ENCODE results near the gene SCUBE1. TPM values are rescaled to one million over a fixed set of nuclear protein-coding genes. Genes with fewer than 3 reads are reported as not detected.

SCUBE1 gene
- total RNA-seq, 2 experiments from 2014 or later = 0.08 to 0.23 TPM

GRCh38 chr22:43325176-43325575 is 18.0 kb downstream of the SCUBE1 start:
- Mint-ChIP-seq H3K9me3 (no peaks in the 10 kb centered on the region), H3K4me1 (peaks cover 2% of the 10 kb centered on the region), H3K27me3 (no peaks in the 10 kb centered on the region), H3K27ac (no peak overlapping the region), H3K36me3 (no peaks in the 10 kb centered on the region), H3K4me3 (no peak overlapping the region)
- no peak for DNase-seq

DNA sequence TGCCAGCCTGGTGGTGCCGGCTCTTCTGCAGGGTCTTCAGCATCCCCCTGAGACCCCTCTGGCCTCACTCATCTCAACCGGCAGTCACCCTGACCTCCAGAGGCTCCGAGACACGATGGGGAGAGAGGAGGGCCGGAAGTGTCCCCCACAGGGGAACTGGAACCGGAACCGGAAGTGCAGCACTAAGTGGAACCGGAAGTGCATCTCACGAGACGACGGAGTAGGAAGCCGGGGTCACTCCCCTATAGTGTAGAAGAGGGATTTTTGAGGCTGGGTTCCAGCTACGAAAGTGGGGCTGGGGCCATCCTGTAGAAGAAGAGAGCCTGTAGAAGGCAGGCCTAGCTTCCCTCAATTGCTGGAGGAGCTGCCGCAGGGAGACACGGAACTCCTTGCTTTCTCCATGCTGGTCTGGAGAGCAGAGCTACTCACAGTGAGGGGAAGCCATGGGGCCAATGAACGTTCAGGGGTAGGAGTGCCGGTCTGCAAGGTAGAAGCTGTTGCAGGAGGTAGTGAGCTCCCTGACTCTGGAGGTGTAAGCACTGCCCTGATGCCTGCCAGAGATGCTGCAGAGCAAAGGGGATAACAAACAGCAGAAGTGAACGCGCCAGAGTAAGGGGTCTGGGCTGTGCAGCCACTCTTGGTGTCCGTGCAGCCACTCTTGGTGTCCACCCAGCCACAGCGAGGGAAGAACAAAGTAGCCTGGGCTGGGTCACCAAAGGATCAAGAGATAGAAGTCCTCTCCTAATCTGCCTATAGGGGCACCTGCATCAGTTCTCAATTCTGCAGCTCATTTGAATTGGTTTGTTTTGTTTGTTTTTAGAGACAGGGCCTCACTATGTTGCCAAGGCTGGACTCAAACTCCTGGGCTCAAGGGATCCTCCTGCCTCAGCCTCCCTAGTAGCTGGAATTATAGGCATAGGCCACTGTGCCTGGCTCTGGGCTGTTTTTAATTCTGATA is 21.9 kb downstream of the SCUBE1 start:
- H3K4me1 Mint-ChIP-seq = no peaks in the 10 kb centered on the region
- H3K36me3 Mint-ChIP-seq = no peaks in the 10 kb centered on the region
- no peaks in the 10 kb centered on the region for H3K9me3 Mint-ChIP-seq
- no peaks in the 10 kb centered on the region for H3K27me3 Mint-ChIP-seq
- H3K4me3 Mint-ChIP-seq = no peak overlapping the region
- H3K27ac Mint-ChIP-seq = no peak overlapping the region
- no peak for DNase-seq

DNA sequence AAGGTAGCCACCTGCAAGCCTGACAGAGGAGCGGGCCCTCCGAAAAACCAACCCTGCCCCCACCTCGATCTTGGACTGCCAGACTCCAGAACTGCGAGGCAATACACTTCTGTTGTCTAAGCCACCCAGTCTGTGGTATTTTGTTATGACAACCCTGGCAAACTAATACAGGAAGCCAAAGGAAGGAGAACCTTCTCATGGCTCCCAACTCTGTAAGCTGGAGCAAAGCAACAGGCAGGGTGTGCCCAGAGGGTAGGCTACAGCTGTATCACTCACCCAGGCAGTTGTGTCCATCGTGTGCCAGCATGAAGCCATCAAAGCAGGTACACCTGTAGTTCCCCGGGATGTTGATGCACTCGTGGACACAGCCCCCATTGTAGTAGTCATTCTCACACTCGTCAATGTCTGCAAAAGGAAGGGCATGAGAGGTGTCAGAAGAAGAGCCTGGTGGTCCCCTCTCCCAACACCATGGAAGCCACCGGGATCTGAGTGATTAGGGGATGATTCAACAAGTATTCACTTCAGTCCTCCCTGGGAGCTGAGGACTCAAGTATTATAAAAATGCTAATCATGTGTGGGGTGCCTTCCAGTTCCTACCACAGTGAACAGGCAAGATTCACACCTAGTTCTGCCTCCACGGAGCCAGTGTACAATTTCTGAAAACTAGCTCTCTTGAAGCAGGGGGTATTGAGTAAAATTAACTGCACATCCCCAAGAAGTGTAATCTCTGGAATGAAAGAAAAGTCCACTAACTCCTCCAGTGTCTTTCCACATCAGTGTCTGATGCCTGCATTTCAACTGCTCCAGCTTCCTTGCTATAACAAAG is 23.3 kb downstream of the SCUBE1 start:
- Mint-ChIP-seq H3K9me3 (no peaks in the 10 kb centered on the region), H3K4me1 (no peaks in the 10 kb centered on the region), H3K36me3 (no peaks in the 10 kb centered on the region), H3K27ac (no peak overlapping the region), H3K27me3 (no peaks in the 10 kb centered on the region), H3K4me3 (no peak overlapping the region)
- DNase-seq = no peak

- Mint-ChIP-seq H3K4me3 (no peak overlapping the region), H3K27ac (no peak overlapping the region), H3K27me3 (no peaks in the 10 kb centered on the region), H3K4me1 (no peaks in the 10 kb centered on the region), H3K9me3 (no peaks in the 10 kb centered on the region), H3K36me3 (no peaks in the 10 kb centered on the region)
- no peak for DNase-seq
Measured at GRCh38 chr22:43317239-43317638, 25.9 kb downstream of the SCUBE1 start.

DNA sequence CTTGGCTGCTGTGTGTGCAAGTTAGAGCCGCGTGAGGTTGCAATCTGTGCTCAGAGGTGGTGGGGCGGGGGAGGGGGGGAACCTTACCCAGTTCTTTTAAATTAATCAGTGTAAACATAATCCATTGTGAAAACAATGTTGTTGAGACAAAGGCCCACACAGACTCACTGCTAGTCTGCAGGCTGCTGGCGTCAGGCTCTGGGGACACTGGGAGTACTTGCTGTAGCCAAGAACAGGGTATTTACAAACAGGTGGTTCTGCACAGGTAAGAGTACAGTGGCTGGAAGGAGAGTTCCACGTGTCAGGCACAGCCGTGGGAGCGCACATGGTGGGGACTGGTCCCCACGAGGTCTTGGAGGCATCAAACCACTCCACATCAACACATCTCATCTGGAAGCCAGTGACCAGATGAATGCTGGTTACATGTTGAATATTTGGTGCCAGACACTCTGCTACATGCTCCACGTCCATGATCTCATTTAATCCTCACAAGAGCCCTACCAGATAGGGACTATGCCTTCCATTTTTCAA is 27.4 kb downstream of the SCUBE1 start:
- Mint-ChIP-seq H3K4me1 (no peaks in the 10 kb centered on the region), H3K9me3 (no peaks in the 10 kb centered on the region), H3K4me3 (no peak overlapping the region), H3K27me3 (no peaks in the 10 kb centered on the region), H3K36me3 (no peaks in the 10 kb centered on the region), H3K27ac (no peak overlapping the region)
- no peak for DNase-seq

- DNase-seq = no peak
- Mint-ChIP-seq H3K4me3 (no peak overlapping the region), H3K9me3 (no peaks in the 10 kb centered on the region), H3K27ac (no peak overlapping the region), H3K27me3 (no peaks in the 10 kb centered on the region), H3K36me3 (no peaks in the 10 kb centered on the region), H3K4me1 (no peaks in the 10 kb centered on the region)
Measured at GRCh38 chr22:43314611-43315010, 28.6 kb downstream of the SCUBE1 start.

DNA sequence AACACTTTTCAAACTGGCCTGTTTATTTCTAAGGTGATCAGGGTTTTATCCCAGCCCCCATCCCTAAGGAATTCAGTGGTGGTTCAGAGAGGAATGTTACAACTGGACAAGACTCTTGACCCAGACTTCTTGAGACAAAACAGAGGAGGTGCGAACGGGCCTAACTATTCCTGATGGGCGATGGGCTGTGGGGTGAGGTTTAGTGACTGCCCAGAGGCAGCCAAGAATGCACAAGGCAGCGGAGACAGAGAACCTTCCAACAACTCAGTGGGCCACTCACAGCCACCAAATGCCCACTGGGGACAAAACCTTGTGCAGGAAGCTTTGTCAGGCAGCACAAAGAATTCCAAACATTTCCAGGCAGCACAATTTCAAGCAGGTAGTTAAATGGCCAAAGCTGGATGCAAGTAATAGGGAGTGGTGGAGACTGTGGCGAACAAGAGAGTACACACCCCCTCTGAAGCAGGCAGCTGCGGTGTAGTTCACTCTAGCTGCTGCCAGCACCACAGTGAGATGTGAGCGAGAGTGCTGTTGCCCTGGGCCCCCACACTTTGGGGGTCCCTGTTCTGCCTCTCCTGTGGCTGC is 29.2 kb downstream of the SCUBE1 start:
- no peak for DNase-seq
- H3K27me3 Mint-ChIP-seq = no peaks in the 10 kb centered on the region
- H3K4me3 Mint-ChIP-seq = no peak overlapping the region
- no peaks in the 10 kb centered on the region for H3K9me3 Mint-ChIP-seq
- H3K36me3 Mint-ChIP-seq = no peaks in the 10 kb centered on the region
- no peak overlapping the region for H3K27ac Mint-ChIP-seq
- H3K4me1 Mint-ChIP-seq = no peaks in the 10 kb centered on the region

GRCh38 chr22:43313244-43313889 is 29.8 kb downstream of the SCUBE1 start:
- no peaks in the 10 kb centered on the region for H3K27me3 Mint-ChIP-seq
- H3K4me1 Mint-ChIP-seq = no peaks in the 10 kb centered on the region
- H3K27ac Mint-ChIP-seq = no peak overlapping the region
- no peaks in the 10 kb centered on the region for H3K9me3 Mint-ChIP-seq
- no peaks in the 10 kb centered on the region for H3K36me3 Mint-ChIP-seq
- no peak overlapping the region for H3K4me3 Mint-ChIP-seq
- DNase-seq = no peak

- no peak for DNase-seq
- H3K27ac Mint-ChIP-seq = no peak overlapping the region
- H3K27me3 Mint-ChIP-seq = no peaks in the 10 kb centered on the region
- H3K4me3 Mint-ChIP-seq = no peak overlapping the region
- H3K9me3 Mint-ChIP-seq = no peaks in the 10 kb centered on the region
- H3K36me3 Mint-ChIP-seq = no peaks in the 10 kb centered on the region
- no peaks in the 10 kb centered on the region for H3K4me1 Mint-ChIP-seq
Measured at GRCh38 chr22:43312608-43313007, 30.6 kb downstream of the SCUBE1 start.

- H3K9me3 Mint-ChIP-seq = no peaks in the 10 kb centered on the region
- H3K27ac Mint-ChIP-seq = no peak overlapping the region
- H3K36me3 Mint-ChIP-seq = no peaks in the 10 kb centered on the region
- no peak for DNase-seq
- H3K27me3 Mint-ChIP-seq = no peaks in the 10 kb centered on the region
- H3K4me3 Mint-ChIP-seq = no peak overlapping the region
- no peaks in the 10 kb centered on the region for H3K4me1 Mint-ChIP-seq
Measured at GRCh38 chr22:43310798-43311197, 32.4 kb downstream of the SCUBE1 start.

- Mint-ChIP-seq H3K4me1 (no peaks in the 10 kb centered on the region), H3K4me3 (no peak overlapping the region), H3K27me3 (no peaks in the 10 kb centered on the region), H3K27ac (no peak overlapping the region), H3K36me3 (no peaks in the 10 kb centered on the region), H3K9me3 (no peaks in the 10 kb centered on the region)
- no peak for DNase-seq
Measured at GRCh38 chr22:43310311-43310710, 32.9 kb downstream of the SCUBE1 start.

GRCh38 chr22:43308836-43309235 is 34.3 kb downstream of the SCUBE1 start:
- no peaks in the 10 kb centered on the region for H3K27me3 Mint-ChIP-seq
- no peak for DNase-seq
- no peak overlapping the region for H3K4me3 Mint-ChIP-seq
- H3K4me1 Mint-ChIP-seq = no peaks in the 10 kb centered on the region
- H3K36me3 Mint-ChIP-seq = no peaks in the 10 kb centered on the region
- no peaks in the 10 kb centered on the region for H3K9me3 Mint-ChIP-seq
- no peak overlapping the region for H3K27ac Mint-ChIP-seq

DNA sequence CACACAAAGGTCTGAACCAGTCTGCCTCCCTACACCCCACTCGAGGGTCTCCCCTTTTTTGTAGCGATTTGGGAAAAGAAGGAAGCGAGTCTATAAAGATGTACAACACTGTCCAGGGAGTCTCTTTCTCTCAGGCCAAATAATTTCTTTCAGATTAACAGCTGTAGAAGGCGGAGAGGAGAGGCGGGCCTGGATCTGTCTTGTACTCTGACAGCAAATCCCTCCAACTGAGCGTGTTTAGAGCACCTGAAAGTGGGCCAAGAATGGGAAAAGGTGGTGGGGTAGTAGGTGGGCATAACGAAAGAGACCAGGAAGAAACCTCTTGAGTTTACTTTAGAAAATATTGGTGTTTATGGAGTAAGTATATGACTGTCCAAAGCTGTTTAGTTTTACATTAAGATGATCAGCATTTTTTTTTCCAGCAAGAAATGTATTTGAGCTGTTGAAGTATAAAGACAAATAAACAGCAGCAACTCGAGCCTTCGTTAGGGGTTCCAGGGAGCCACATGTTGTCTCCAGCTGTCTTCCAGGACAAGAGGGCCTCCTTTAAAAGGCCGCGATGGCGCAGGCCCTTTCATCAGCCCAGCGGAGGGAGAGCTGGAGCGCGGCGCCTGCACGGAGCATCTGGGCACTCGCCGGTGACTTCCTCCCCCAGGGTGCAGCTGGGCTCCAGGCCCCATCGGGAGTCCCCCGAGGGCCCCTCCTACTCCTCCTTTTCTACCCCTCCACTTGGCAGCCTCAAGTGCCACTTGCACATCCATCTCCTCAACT is 34.9 kb downstream of the SCUBE1 start:
- Mint-ChIP-seq H3K27ac (no peak overlapping the region), H3K9me3 (no peaks in the 10 kb centered on the region), H3K4me3 (no peak overlapping the region), H3K27me3 (no peaks in the 10 kb centered on the region), H3K4me1 (no peaks in the 10 kb centered on the region), H3K36me3 (no peaks in the 10 kb centered on the region)
- no peak for DNase-seq

DNA sequence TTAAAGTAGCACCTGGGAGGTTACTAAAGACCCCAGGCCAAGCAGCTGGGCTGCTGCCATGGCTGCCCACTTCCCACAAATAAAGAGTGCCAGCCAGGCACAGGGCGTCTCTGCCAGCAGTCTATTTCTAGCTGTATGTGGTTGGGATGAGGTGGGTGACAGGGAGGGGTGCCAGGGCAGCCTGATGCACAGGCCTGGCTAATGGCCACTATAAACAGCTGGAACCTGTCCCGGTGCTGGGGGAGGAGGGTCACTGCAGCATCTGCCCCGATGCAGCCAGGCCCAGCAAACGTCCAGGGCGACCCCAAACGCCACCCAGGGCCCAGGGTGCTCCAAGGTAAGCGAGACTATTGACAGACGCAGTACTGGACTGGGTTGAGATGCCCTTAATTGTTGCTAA is 37.4 kb downstream of the SCUBE1 start:
- Mint-ChIP-seq H3K36me3 (no peaks in the 10 kb centered on the region), H3K27ac (no peak overlapping the region), H3K4me3 (no peak overlapping the region), H3K9me3 (no peaks in the 10 kb centered on the region), H3K27me3 (no peaks in the 10 kb centered on the region), H3K4me1 (no peaks in the 10 kb centered on the region)
- no peak for DNase-seq

All from activated naive CD8-positive, alpha-beta T cell treated with anti-CD3 and anti-CD28 coated beads for 36 hours (primary cell).